Mesenchymal stem cell (in vitro differentiated cells and primary cell): ENCODE results near the gene DGAT2.

Experiments used
- DNase-seq: peaks from one replicate; pipeline ENCODE4 v3.0.0-alpha.2; 2013
- H2AFZ ChIP-seq: one replicate; pipeline ENCODE4 v1.6.1; 2013; ENCODE audit warnings: low read depth, mild to moderate bottlenecking, control low read depth, inconsistent platforms, low read length, moderate library complexity
- H2AK5ac ChIP-seq: 2 replicates; pipeline ENCODE4 v1.6.1; 2013; ENCODE audit warnings: low read length, moderate library complexity, mild to moderate bottlenecking, inconsistent platforms; ENCODE audit not compliant: severe bottlenecking
- H2BK120ac ChIP-seq: one replicate; pipeline ENCODE4 v1.6.1; 2013; ENCODE audit warnings: low read depth, mild to moderate bottlenecking, inconsistent platforms, low read length, moderate library complexity
- H2BK12ac ChIP-seq, 2 experiments: one replicate each; pipeline ENCODE4 v1.6.1; 2013; ENCODE audit warnings: inconsistent platforms in 2 of 2, low read length in 2 of 2, mild to moderate bottlenecking in 2 of 2, moderate library complexity in 2 of 2, control low read depth in 1 of 2
- H2BK15ac ChIP-seq: one replicate; pipeline ENCODE4 v1.6.1; 2013; ENCODE audit warnings: mild to moderate bottlenecking, low read depth, inconsistent platforms; ENCODE audit not compliant: poor library complexity, severe bottlenecking
- H2BK5ac ChIP-seq: 2 replicates; pipeline ENCODE4 v1.6.1; 2013; ENCODE audit warnings: low read depth, mild to moderate bottlenecking, low read length, control low read depth, inconsistent platforms; ENCODE audit not compliant: poor library complexity, severe bottlenecking
- H3K14ac ChIP-seq, 2 experiments: one replicate each; pipeline ENCODE4 v1.6.1; 2013; ENCODE audit warnings: inconsistent platforms in 2 of 2, low read length in 2 of 2, control low read depth in 1 of 2, mild to moderate bottlenecking in 1 of 2, moderate library complexity in 1 of 2
- H3K18ac ChIP-seq, 2 experiments: one replicate each; pipeline ENCODE4 v1.6.1; 2013; ENCODE audit warnings: inconsistent platforms in 2 of 2, low read length in 2 of 2, control low read depth in 1 of 2, low read depth in 1 of 2, mild to moderate bottlenecking in 1 of 2
- H3K23ac ChIP-seq, 2 experiments: one replicate each; pipeline ENCODE4 v1.6.1; 2013; ENCODE audit warnings: inconsistent platforms in 2 of 2, low read length in 2 of 2, mild to moderate bottlenecking in 2 of 2, moderate library complexity in 2 of 2, control low read depth in 1 of 2
- H3K27ac ChIP-seq: 2 replicates; pipeline ENCODE4 v1.5.1; 2013; ENCODE audit warnings: mild to moderate bottlenecking, moderate library complexity, low read length, control low read depth, inconsistent platforms; ENCODE audit not compliant: poor library complexity, severe bottlenecking
- H3K27me3 ChIP-seq, 2 experiments: 2 replicates each; pipeline versions ENCODE4 v1.6.1 to v1.7.0; 2013; ENCODE audit warnings: low read length in 2 of 2, mild to moderate bottlenecking in 2 of 2, moderate library complexity in 2 of 2, control low read depth in 1 of 2, inconsistent platforms in 1 of 2; ENCODE audit not compliant: control insufficient read depth in 1 of 2, insufficient read depth in 1 of 2
- H3K36me3 ChIP-seq, 2 experiments: 2 replicates each; pipeline versions ENCODE4 v1.6.1 to v1.7.0; 2013; ENCODE audit warnings: low read length in 2 of 2, control low read depth in 1 of 2, inconsistent platforms in 1 of 2, low read depth in 1 of 2, mild to moderate bottlenecking in 1 of 2; ENCODE audit not compliant: insufficient read depth in 2 of 2, control insufficient read depth in 1 of 2
- H3K4ac ChIP-seq, 2 experiments: one replicate each; pipeline ENCODE4 v1.6.1; 2013; ENCODE audit warnings: inconsistent platforms in 2 of 2, low read length in 2 of 2, mild to moderate bottlenecking in 2 of 2, moderate library complexity in 2 of 2, control low read depth in 1 of 2, low read depth in 1 of 2
- H3K4me1 ChIP-seq: 2 replicates; pipeline ENCODE4 v1.6.1; 2013; ENCODE audit warnings: low read depth, low read length, control low read depth; ENCODE audit not compliant: control insufficient read depth, insufficient read depth
- H3K4me2 ChIP-seq: 2 replicates; pipeline ENCODE4 v1.6.1; 2013; ENCODE audit warnings: low read length, mild to moderate bottlenecking, inconsistent platforms; ENCODE audit not compliant: poor library complexity, severe bottlenecking
- H3K4me3 ChIP-seq, 2 experiments: 2 replicates each; pipeline versions ENCODE4 v1.5.1 to v1.7.0; 2013; ENCODE audit warnings: low read length in 2 of 2, mild to moderate bottlenecking in 2 of 2, control low read depth in 1 of 2, low read depth in 1 of 2; ENCODE audit not compliant: insufficient read depth in 1 of 2
- H3K79me1 ChIP-seq: replicated peaks from 2 replicates; pipeline ENCODE4 v1.6.1; 2013; ENCODE audit warnings: mild to moderate bottlenecking, control low read depth, low read length, inconsistent platforms; ENCODE audit not compliant: poor library complexity, severe bottlenecking
- H3K9ac ChIP-seq: 2 replicates; pipeline ENCODE4 v1.7.0; 2013; ENCODE audit warnings: mild to moderate bottlenecking, low read length, moderate library complexity
- H3K9me3 ChIP-seq: 2 replicates; pipeline ENCODE4 v1.7.0; 2013; ENCODE audit warnings: mild to moderate bottlenecking, low read length; ENCODE audit not compliant: control insufficient read depth
- H4K8ac ChIP-seq: one replicate; pipeline ENCODE4 v1.6.1; 2013; ENCODE audit warnings: inconsistent platforms, mild to moderate bottlenecking, low read length, moderate library complexity
- H4K91ac ChIP-seq: one replicate; pipeline ENCODE4 v1.6.1; 2013; ENCODE audit warnings: mild to moderate bottlenecking, low read length, inconsistent platforms
- WGBS: methylation state at CpG from one replicate; pipeline ENCODE4 v1.1.7; 2013; ENCODE audit warnings: mixed read lengths; 5-methylcytosine and 5-hydroxymethylcytosine counted together

Gene DGAT2

DNA sequence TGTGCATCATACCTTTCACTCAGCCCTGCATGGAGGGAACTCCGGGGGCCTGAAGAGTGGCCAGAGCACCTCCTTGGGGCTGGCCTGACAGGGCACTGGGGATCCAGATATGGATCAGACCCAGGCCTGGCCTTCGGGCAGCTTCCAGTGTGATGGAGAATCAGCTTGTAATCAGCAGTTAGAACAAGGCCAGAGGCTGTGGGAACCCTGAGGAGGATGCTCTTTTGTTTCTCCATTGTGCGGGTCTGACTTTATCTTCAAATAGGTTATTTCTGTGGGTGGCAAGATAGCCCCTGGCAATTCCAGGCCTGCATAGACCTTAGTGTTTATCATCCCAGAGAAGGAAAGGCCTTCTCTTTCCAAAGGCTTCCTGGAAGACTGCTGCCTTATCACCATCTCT is 12.3 kb downstream of the DGAT2 start:
- no peak overlapping the region for H3K9ac ChIP-seq
- no peak overlapping the region for H4K91ac ChIP-seq
- no peak overlapping the region for H2BK120ac ChIP-seq
- H2AK5ac ChIP-seq = no peak overlapping the region
- no peak overlapping the region for H3K4me2 ChIP-seq
- H3K4ac ChIP-seq = no peak overlapping the region
- no peak overlapping the region for H3K18ac ChIP-seq
- H3K79me1 ChIP-seq = no peaks in the 10 kb centered on the region
- peaks cover 2% of the 10 kb centered on the region for H3K4me1 ChIP-seq
- peaks cover 0 to 86% of the 10 kb centered on the region in 2 experiments for H3K36me3 ChIP-seq
- 81% methylated on average over 3 of the region's 3 CpGs for WGBS
- no peak overlapping the region for H4K8ac ChIP-seq
- H3K9me3 ChIP-seq = no peaks in the 10 kb centered on the region
- DNase-seq = no peak
- no peak overlapping the region for H2BK5ac ChIP-seq
- no peak overlapping the region for H3K4me3 ChIP-seq
- H3K14ac ChIP-seq = no peak overlapping the region
- no peak overlapping the region for H2BK12ac ChIP-seq
- no peak overlapping the region for H2BK15ac ChIP-seq
- no peak overlapping the region for H2AFZ ChIP-seq
- no peak overlapping the region for H3K23ac ChIP-seq
- H3K27me3 ChIP-seq = no peaks in the 10 kb centered on the region
- no peak overlapping the region for H3K27ac ChIP-seq

DNA sequence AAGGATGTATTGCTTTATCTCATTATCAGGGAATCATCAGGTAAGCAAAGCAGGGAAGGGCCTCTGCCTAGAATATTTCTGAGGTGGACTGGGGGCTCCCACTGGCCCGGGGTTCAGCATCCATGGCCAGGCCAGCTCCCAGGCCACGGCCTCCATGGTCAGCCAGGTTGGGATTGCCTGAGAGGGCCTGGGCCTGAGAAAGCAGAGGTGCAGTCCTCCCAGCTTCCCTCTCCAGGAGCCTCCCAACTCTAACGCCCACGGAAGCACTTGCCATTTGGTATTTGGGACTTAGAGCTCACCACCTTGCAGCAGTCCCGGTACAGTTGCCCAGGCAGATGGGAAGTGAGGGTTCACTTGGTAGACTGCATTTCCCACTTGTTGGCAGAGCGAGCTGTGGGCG is 12.7 kb downstream of the DGAT2 start:
- Histone ChIP-seq H2AK5ac (no peak overlapping the region), H3K36me3 (peaks cover 0 to 86% of the 10 kb centered on the region in 2 experiments), H2AFZ (no peak overlapping the region), H2BK15ac (no peak overlapping the region), H3K14ac (no peak overlapping the region), H3K27ac (no peak overlapping the region), H2BK5ac (no peak overlapping the region), H3K4me2 (no peak overlapping the region), H2BK12ac (no peak overlapping the region), H4K8ac (no peak overlapping the region), H3K9ac (no peak overlapping the region), H3K79me1 (no peaks in the 10 kb centered on the region), H3K23ac (no peak overlapping the region), H3K4ac (no peak overlapping the region), H3K4me3 (no peak overlapping the region), H3K4me1 (peaks cover 5% of the 10 kb centered on the region), H3K18ac (no peak overlapping the region), H3K9me3 (no peaks in the 10 kb centered on the region), H4K91ac (no peak overlapping the region), H3K27me3 (no peaks in the 10 kb centered on the region), H2BK120ac (no peak overlapping the region)
- no peak for DNase-seq
- 92% methylated on average over 6 of the region's 7 CpGs for WGBS

GRCh38 chr11:75781831-75782230 is 13.3 kb downstream of the DGAT2 start:
- Histone ChIP-seq H3K18ac (no peak overlapping the region), H4K8ac (no peak overlapping the region), H2BK12ac (no peak overlapping the region), H2BK120ac (no peak overlapping the region), H3K23ac (no peak overlapping the region), H3K27me3 (no peaks in the 10 kb centered on the region), H3K4me2 (no peak overlapping the region), H3K14ac (no peak overlapping the region), H3K79me1 (no peaks in the 10 kb centered on the region), H2BK5ac (no peak overlapping the region), H2BK15ac (no peak overlapping the region), H3K9ac (no peak overlapping the region), H3K36me3 (peaks cover 0 to 86% of the 10 kb centered on the region in 2 experiments), H3K4ac (no peak overlapping the region), H3K9me3 (no peaks in the 10 kb centered on the region), H3K4me1 (peaks cover 9% of the 10 kb centered on the region), H2AFZ (no peak overlapping the region), H4K91ac (no peak overlapping the region), H2AK5ac (no peak overlapping the region), H3K27ac (no peak overlapping the region), H3K4me3 (no peak overlapping the region)
- no peak for DNase-seq
- 93% methylated on average over 6 of the region's 9 CpGs for WGBS

- 89% methylated on average over 4 of the region's 4 CpGs for WGBS
- H3K14ac ChIP-seq = no peak overlapping the region
- no peak overlapping the region for H3K4me3 ChIP-seq
- no peaks in the 10 kb centered on the region for H3K9me3 ChIP-seq
- no peak overlapping the region for H2BK5ac ChIP-seq
- H2BK15ac ChIP-seq = no peak overlapping the region
- H4K91ac ChIP-seq = no peak overlapping the region
- H3K18ac ChIP-seq = no peak overlapping the region
- H2AK5ac ChIP-seq = no peak overlapping the region
- no peak overlapping the region for H4K8ac ChIP-seq
- no peak overlapping the region for H2BK120ac ChIP-seq
- H2AFZ ChIP-seq = no peak overlapping the region
- peaks cover 9% of the 10 kb centered on the region for H3K4me1 ChIP-seq
- DNase-seq = no peak
- no peak overlapping the region for H2BK12ac ChIP-seq
- no peaks in the 10 kb centered on the region for H3K79me1 ChIP-seq
- no peak overlapping the region for H3K4me2 ChIP-seq
- H3K23ac ChIP-seq = no peak overlapping the region
- no peaks in the 10 kb centered on the region for H3K27me3 ChIP-seq
- peaks cover 0 to 86% of the 10 kb centered on the region in 2 experiments for H3K36me3 ChIP-seq
- no peak overlapping the region for H3K4ac ChIP-seq
- no peak overlapping the region for H3K27ac ChIP-seq
- no peak overlapping the region for H3K9ac ChIP-seq
Measured at GRCh38 chr11:75782540-75783263, 14.1 kb downstream of the DGAT2 start.
